GM18505 (cell line): Measurements from ENCODE around the gene TEX54.
"Not testable (repeated sequence)": the region's sequence is repeated elsewhere in the genome, so short reads cannot be mapped to it uniquely, and the experiment has no call there.

Source experiments
- ATAC-seq: cut with Tn5 transposase; IDR thresholded peaks from one replicate; pipeline ENCODE4 v1.9.1; 2021; ENCODE audit not compliant: unreplicated experiment
- POLR2A ChIP-seq: IDR thresholded peaks from 4 replicates; pipeline ENCODE4 v1.6.1; 2011; ENCODE audit warnings: borderline replicate concordance; ENCODE audit not compliant: insufficient read depth, insufficient read length; ENCODE audit errors: extremely low read depth

Gene TEX54

GRCh38 chr11:62832336-62833234 lies at the start of gene TEX54:
Gene TEX54 (minus strand): TSS chr11:62832841.
- no peak for TF ChIP-seq POLR2A

GRCh38 chr11:62882431-62882749 lies 49.7 kb upstream of the TEX54 start:
- TF ChIP-seq POLR2A = no peak
- no peak for ATAC-seq

More at GRCh38 chr11:62832336-62833234, at the start of gene TEX54:
- ATAC-seq = peak; percentile 22

- ATAC-seq = peak; percentile 36
- peak; percentile 54 for TF ChIP-seq POLR2A
Measured at GRCh38 chr11:62881579-62882430, 49.2 kb upstream of the TEX54 start.

- peak; percentile 98 for TF ChIP-seq POLR2A
- ATAC-seq = peak; percentile 67
Measured at GRCh38 chr11:62880803-62881578, 48.4 kb upstream of the TEX54 start, which contains the start of gene SLC3A2. Gene SLC3A2 (plus strand): TSS chr11:62880896. CDS start chr11:62881024, 128 bp downstream.

GRCh38 chr11:62880231-62880802 lies 47.7 kb upstream of the TEX54 start:
- ATAC-seq = peak; percentile 9
- no peak for TF ChIP-seq POLR2A

GRCh38 chr11:62879235-62879978 lies 46.8 kb upstream of the TEX54 start:
- no peak for ATAC-seq

GRCh38 chr11:62876712-62877111 lies 44.1 kb upstream of the TEX54 start:
- TF ChIP-seq POLR2A = no peak
- ATAC-seq = no peak

More at GRCh38 chr11:62879235-62879978, 46.8 kb upstream of the TEX54 start:
- no peak for TF ChIP-seq POLR2A

GRCh38 chr11:62875698-62876478 lies 43.2 kb upstream of the TEX54 start:
- TF ChIP-seq POLR2A = no peak
- no peak for ATAC-seq

GRCh38 chr11:62874851-62875250 lies 42.2 kb upstream of the TEX54 start:
- TF ChIP-seq POLR2A = no peak
- no peak for ATAC-seq

GRCh38 chr11:62865635-62866034 lies 33.0 kb upstream of the TEX54 start:
- TF ChIP-seq POLR2A = no peak
- no peak for ATAC-seq

GRCh38 chr11:62863687-62864335 lies 31.2 kb upstream of the TEX54 start:
- TF ChIP-seq POLR2A = no peak
- ATAC-seq = no peak

GRCh38 chr11:62861564-62862192 lies 29.0 kb upstream of the TEX54 start:
- not testable (repeated sequence) for ATAC-seq
